Immature natural killer cell (primary cell): ENCODE data around the gene POLR2C. TPM values are rescaled to one million over a fixed set of nuclear protein-coding genes. Genes with fewer than 3 reads are reported as not detected.
A peak's percentile ranks its signal among the peaks of the same experiment; 100 is the strongest.

Source experiments
- DNase-seq, 3 donors: peaks; one replicate each; pipeline ENCODE4 v3.0.0; 2022; ENCODE audit warnings: mixed read lengths in 1 of 3
- H3K27ac Mint-ChIP-seq, 6 donors: one replicate each; pipeline ENCODE4 v1.8.0; 2020; ENCODE audit warnings: mixed read lengths in 6 of 6, mild to moderate bottlenecking in 5 of 6, inconsistent platforms in 4 of 6, moderate library complexity in 3 of 6
- H3K27me3 Mint-ChIP-seq, 3 donors: one replicate each; pipeline ENCODE4 v1.8.0; 2020 to 2021; ENCODE audit warnings: low read depth in 3 of 3, mild to moderate bottlenecking in 3 of 3, mixed read lengths in 3 of 3, moderate library complexity in 3 of 3, inconsistent platforms in 1 of 3
- H3K36me3 Mint-ChIP-seq, 3 donors: one replicate each; pipeline ENCODE4 v1.8.0; 2020; ENCODE audit warnings: mixed read lengths in 3 of 3, inconsistent platforms in 2 of 3, mild to moderate bottlenecking in 2 of 3
- H3K4me1 Mint-ChIP-seq, 2 donors: one replicate each; pipeline ENCODE4 v1.8.0; 2020; ENCODE audit warnings: inconsistent platforms in 2 of 2, mild to moderate bottlenecking in 2 of 2, mixed read lengths in 2 of 2, moderate library complexity in 1 of 2
- H3K4me3 Mint-ChIP-seq, 5 donors: one replicate each; pipeline ENCODE4 v1.8.0; 2020; ENCODE audit warnings: mild to moderate bottlenecking in 5 of 5, mixed read lengths in 5 of 5, inconsistent platforms in 3 of 5, moderate library complexity in 3 of 5
- H3K9me3 Mint-ChIP-seq, 6 donors: one replicate each; pipeline ENCODE4 v1.8.0; 2020; ENCODE audit warnings: mild to moderate bottlenecking in 6 of 6, mixed read lengths in 6 of 6, inconsistent platforms in 4 of 6, moderate library complexity in 3 of 6
- polyA plus RNA-seq, 3 donors: library from polyadenylated mRNA; unstranded; fragments of 300-500 nt; fragmentation: Illumina TruSeq; gene quantifications; one replicate each; pipeline ENCODE4 v1.2.3, GENCODE V29; 2021

Gene POLR2C
- polyA plus RNA-seq, 3 donors from 2014 or later: 38.9 to 60.9 (median 41.6) TPM

GRCh38 chr16:57516773-57517172 lies 54.3 kb downstream of the POLR2C start:
- no peak overlapping the region for H3K4me3 Mint-ChIP-seq

GRCh38 chr16:57517397-57518367 lies 55.2 kb downstream of the POLR2C start:
- Mint-ChIP-seq H3K4me1 (peaks cover 13 to 16% of the 10 kb centered on the region in 2 donors), H3K27me3 (peaks cover 0 to 3% (median 0%) of the 10 kb centered on the region in 3 donors), H3K4me3 (no peak overlapping the region), H3K9me3 (no peaks in the 10 kb centered on the region), H3K36me3 (peaks cover 0 to 42% (median 14%) of the 10 kb centered on the region in 3 donors), H3K27ac (peak overlapping the region in 1 of 6 donors; percentile 50)
- DNase-seq: no peak

More at GRCh38 chr16:57516773-57517172, 54.3 kb downstream of the POLR2C start:
- H3K27me3 Mint-ChIP-seq: peaks cover 0 to 3% (median 0%) of the 10 kb centered on the region in 3 donors
- H3K27ac Mint-ChIP-seq: peak overlapping the region in 1 of 6 donors; percentile 40
- H3K4me1 Mint-ChIP-seq: peaks cover 11% of the 10 kb centered on the region in 2 donors
- peaks cover 0 to 42% (median 14%) of the 10 kb centered on the region in 3 donors for H3K36me3 Mint-ChIP-seq
- H3K9me3 Mint-ChIP-seq: no peaks in the 10 kb centered on the region
- DNase-seq: no peak

GRCh38 chr16:57518520-57518919 lies 56.0 kb downstream of the POLR2C start:
- peaks cover 18 to 23% of the 10 kb centered on the region in 2 donors for H3K4me1 Mint-ChIP-seq
- H3K27me3 Mint-ChIP-seq: peaks cover 0 to 3% (median 0%) of the 10 kb centered on the region in 3 donors
- H3K9me3 Mint-ChIP-seq: no peaks in the 10 kb centered on the region
- no peak for DNase-seq
- H3K36me3 Mint-ChIP-seq: peaks cover 0 to 38% (median 10%) of the 10 kb centered on the region in 3 donors
- no peak overlapping the region for H3K27ac Mint-ChIP-seq
- no peak overlapping the region for H3K4me3 Mint-ChIP-seq

- H3K4me3 Mint-ChIP-seq: no peak overlapping the region
- peaks cover 0 to 3% (median 0%) of the 10 kb centered on the region in 3 donors for H3K27me3 Mint-ChIP-seq
- peaks cover 18 to 23% of the 10 kb centered on the region in 2 donors for H3K4me1 Mint-ChIP-seq
- H3K9me3 Mint-ChIP-seq: no peaks in the 10 kb centered on the region
- H3K27ac Mint-ChIP-seq: peak overlapping the region in 1 of 6 donors; percentile 32
- peaks cover 0 to 36% (median 10%) of the 10 kb centered on the region in 3 donors for H3K36me3 Mint-ChIP-seq
- DNase-seq: no peak
Measured at GRCh38 chr16:57518922-57519321, 56.4 kb downstream of the POLR2C start.

- peaks cover 0 to 30% (median 14%) of the 10 kb centered on the region in 3 donors for H3K36me3 Mint-ChIP-seq
- no peaks in the 10 kb centered on the region for H3K9me3 Mint-ChIP-seq
Measured at GRCh38 chr16:57519796-57520360, 57.4 kb downstream of the POLR2C start.

More at GRCh38 chr16:57519796-57520360, 57.4 kb downstream of the POLR2C start:
- Mint-ChIP-seq H3K27me3 (peaks cover 0 to 3% (median 0%) of the 10 kb centered on the region in 3 donors), H3K4me3 (no peak overlapping the region), H3K4me1 (peaks cover 18 to 23% of the 10 kb centered on the region in 2 donors), H3K27ac (peak overlapping the region in 4 of 6 donors; percentile 11 to 78 (median 49))
- peak; percentile 73 to 76 (median 73) for DNase-seq

Other genes with a start within 250 kb of the POLR2C start
- gene ARL2BP, start 217.4 kb upstream of the POLR2C start, polyA plus RNA-seq: 100 to 1,000 TPM; 130 to 221 (median 136) TPM
- gene PLLP, start 178.0 kb upstream of the POLR2C start, polyA plus RNA-seq: under 1 TPM; 0.21 to 0.57 (median 0.33) TPM
- gene CCL22, start 103.9 kb upstream of the POLR2C start, polyA plus RNA-seq: not detected
- gene CX3CL1, start 90.2 kb upstream of the POLR2C start, polyA plus RNA-seq: not detected
- not detected for gene CCL17, start 57.9 kb upstream of the POLR2C start, polyA plus RNA-seq
- gene CIAPIN1, start 15.3 kb upstream of the POLR2C start, polyA plus RNA-seq: 10 to 100 TPM; 65.9 to 98.5 (median 68.3) TPM
- gene COQ9, start 15.2 kb upstream of the POLR2C start, polyA plus RNA-seq: 10 to 100 TPM; 14.6 to 30.3 (median 24.6) TPM
- gene DOK4, start 23.8 kb downstream of the POLR2C start, polyA plus RNA-seq: 1 to 10 TPM; 2.2 to 3.2 (median 2.8) TPM
- gene CCDC102A, start 73.9 kb downstream of the POLR2C start, polyA plus RNA-seq: 10 to 100 TPM in 2 of 3 donors, 1 to 10 TPM in 1; 8.8 to 26.4 (median 13.9) TPM
- 100 to 1,000 TPM in 1 of 3 donors, 10 to 100 TPM in 2; 43.2 to 124 (median 77.4) TPM for gene ADGRG5, start 80.0 kb downstream of the POLR2C start, polyA plus RNA-seq
- gene ADGRG1, start 166.0 kb downstream of the POLR2C start, polyA plus RNA-seq: 100 to 1,000 TPM; 218 to 784 (median 395) TPM
- 10 to 100 TPM; 13.1 to 18.4 (median 15.7) TPM for gene ADGRG3, start 205.6 kb downstream of the POLR2C start, polyA plus RNA-seq
- not detected for gene DRC7, start 232.1 kb downstream of the POLR2C start, polyA plus RNA-seq